Measurements from ENCODE around the gene CAPZB.

CAPZB gene

DNA sequence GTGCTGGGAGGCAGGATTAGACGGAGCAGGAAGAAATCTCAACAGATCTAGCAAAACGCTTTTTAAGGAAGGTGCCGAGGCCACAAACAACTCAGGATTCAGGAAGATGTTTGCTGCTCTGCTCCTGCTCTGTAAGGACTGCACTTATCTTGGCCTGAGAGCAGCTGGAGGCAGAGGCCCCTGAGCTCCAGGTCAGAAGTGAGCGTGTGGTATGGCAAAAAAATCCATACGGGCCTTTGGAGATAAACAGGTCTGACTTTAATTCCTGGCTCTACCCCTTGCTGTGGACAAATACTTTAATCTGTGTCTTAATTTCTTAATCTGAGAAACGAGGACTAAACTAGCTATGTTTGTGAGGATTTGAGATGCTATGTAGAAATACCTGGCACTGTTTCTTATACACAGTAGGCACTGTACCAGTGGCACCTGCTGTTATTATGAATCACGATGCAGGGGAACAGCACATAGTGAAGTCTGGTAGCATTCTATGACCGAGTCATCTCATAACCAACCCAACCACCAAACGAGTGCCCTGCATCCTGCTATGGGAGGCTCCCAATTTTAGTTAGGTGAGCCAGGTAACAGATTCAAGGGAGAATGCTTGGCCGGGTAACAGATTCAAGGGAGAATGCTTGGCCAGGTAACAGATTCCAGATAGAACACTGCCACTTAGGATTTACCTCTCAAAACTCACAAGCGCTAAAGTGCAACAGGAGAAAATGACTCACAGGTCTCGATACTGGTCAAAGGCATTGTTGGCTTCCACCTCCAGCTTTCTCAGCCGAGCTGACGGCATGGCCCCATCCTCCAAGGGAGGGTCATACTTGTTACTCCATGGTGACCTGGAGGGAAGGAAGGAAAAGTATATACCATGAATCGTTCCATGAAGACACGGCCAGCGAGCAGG is 107.3 kb downstream of the CAPZB start:
- H3K9me3 ChIP-seq (ENCODE audit: low read length), result no peaks in the 10 kb centered on the region
- no peak overlapping the region for H3K27ac ChIP-seq (ENCODE audit: low read depth, low read length, poor library complexity, severe bottlenecking)
- H3K36me3 ChIP-seq (ENCODE audit: insufficient read depth, low read length), result peaks cover 71% of the 10 kb centered on the region
- H2AFZ ChIP-seq (ENCODE audit: low read length), result no peak overlapping the region
- H4K20me1 ChIP-seq (ENCODE audit: insufficient read depth, low read length), result no peaks in the 10 kb centered on the region
- no peak overlapping the region for H3K9ac ChIP-seq (ENCODE audit: low read length)
- no peaks in the 10 kb centered on the region for H3K4me1 ChIP-seq (ENCODE audit: insufficient read depth, low read length, severe bottlenecking)
- H3K4me3 ChIP-seq (ENCODE audit: low read depth, low read length, poor library complexity, severe bottlenecking), result no peak overlapping the region
- TF ChIP-seq, protein P1, sequence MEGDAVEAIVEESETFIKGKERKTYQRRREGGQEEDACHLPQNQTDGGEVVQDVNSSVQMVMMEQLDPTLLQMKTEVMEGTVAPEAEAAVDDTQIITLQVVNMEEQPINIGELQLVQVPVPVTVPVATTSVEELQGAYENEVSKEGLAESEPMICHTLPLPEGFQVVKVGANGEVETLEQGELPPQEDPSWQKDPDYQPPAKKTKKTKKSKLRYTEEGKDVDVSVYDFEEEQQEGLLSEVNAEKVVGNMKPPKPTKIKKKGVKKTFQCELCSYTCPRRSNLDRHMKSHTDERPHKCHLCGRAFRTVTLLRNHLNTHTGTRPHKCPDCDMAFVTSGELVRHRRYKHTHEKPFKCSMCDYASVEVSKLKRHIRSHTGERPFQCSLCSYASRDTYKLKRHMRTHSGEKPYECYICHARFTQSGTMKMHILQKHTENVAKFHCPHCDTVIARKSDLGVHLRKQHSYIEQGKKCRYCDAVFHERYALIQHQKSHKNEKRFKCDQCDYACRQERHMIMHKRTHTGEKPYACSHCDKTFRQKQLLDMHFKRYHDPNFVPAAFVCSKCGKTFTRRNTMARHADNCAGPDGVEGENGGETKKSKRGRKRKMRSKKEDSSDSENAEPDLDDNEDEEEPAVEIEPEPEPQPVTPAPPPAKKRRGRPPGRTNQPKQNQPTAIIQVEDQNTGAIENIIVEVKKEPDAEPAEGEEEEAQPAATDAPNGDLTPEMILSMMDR (IDR thresholded peaks at IDR 0.05; ENCODE audit: low read length), result no peak
- no peaks in the 10 kb centered on the region for H3K9me2 ChIP-seq (ENCODE audit: low read depth, low read length)
- H3K79me2 ChIP-seq (ENCODE audit: insufficient read depth, low read length), result no peaks in the 10 kb centered on the region
- H3K27me3 ChIP-seq (ENCODE audit: insufficient read depth, low read length), result no peaks in the 10 kb centered on the region
- no peaks in the 10 kb centered on the region for H3F3A ChIP-seq (ENCODE audit: insufficient read depth, low read length)
- no peak overlapping the region for H3K4me2 ChIP-seq (ENCODE audit: low read length)

DNA sequence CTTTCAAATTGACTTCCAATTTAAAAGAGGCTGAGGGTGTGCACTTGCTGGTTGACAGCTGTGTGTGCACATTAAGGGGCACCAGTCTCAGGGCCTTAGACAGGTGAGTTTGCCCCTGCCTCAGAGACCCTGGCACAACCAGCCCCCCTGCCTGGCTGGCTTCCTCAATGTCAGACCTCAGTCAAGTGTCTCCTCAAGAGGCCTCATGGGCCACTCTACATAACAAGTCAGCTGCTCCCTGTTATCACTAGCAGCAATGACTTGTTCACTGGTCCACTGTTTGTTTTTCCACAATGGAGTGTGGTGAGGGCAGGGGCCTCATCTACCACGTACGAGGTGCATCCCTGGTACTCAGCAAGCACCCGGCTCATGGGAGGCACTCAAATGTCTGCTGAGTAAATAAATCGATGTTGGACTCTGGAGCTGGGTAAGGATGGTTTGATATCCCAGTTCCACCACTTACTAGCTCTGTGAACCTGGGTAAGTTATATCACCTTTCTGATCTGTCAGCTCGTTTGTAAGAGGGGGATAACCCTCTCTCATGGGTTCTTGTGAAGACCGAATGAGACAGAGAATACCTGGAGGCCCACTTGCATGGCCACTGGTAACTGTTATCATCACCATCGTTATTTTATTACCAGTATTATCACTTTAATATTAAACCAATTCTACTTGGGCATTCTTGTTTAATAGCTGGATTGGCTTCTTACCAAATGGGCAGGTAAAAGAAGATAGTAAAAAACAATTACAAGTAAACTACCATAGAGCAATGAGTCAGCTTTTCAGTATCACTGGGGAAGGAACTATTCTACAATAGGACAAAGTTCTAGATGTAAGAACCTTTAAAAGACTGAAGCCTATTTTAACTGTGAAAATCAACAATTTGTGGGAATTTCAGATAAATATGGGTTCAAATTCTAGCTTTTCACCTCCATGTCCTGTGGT is 108.6 kb downstream of the CAPZB start:
- H4K20me1 ChIP-seq (ENCODE audit: insufficient read depth, low read length), result no peaks in the 10 kb centered on the region

DNA sequence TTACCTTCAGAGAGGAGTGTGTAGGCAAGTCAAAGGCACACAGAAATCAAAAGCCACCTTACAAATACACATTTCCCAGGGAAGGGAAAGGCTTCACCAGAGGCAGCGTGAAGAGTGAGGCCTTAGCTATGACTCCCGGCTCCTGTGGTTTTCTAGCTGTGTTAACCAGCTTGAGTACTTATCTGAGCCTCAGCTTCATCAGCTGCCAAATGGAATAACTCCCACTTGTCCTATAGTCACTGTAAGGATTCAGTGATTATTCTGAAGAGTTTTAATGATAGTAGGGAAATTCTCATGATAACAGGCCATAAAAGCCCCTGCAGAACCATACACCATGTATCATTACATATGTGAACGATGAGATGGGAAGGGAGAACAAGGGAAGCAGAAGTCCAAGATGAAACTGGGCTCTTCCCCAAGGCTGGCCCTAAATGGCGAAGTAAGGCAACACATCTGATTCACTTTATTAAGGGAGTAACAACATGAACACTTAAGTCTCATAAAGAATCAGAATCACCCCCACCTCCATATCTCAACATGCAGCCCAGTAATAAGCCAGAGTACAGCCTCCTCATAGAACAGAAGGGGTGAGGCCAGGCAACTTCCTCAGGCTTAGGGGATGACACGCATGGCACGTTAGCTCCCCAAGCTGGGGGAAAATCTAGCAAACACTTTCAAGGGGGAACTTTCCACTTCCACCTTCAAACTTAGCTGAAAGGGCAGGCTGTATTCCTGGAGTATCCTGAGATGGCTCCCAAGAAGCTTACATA is 109.5 kb downstream of the CAPZB start:
- no peaks in the 10 kb centered on the region for H3K79me2 ChIP-seq (ENCODE audit: insufficient read depth, low read length)
- TF ChIP-seq, protein P1 (IDR thresholded peaks at IDR 0.05; ENCODE audit: low read length), result no peak
- no peak for TF ChIP-seq EZH2 (IDR thresholded peaks at IDR 0.05; ENCODE audit: borderline replicate concordance, low read length)
- H3K27ac ChIP-seq (ENCODE audit: low read depth, low read length, poor library complexity, severe bottlenecking), result no peak overlapping the region
- H4K20me1 ChIP-seq (ENCODE audit: insufficient read depth, low read length), result no peaks in the 10 kb centered on the region
- H3K4me3 ChIP-seq (ENCODE audit: low read depth, low read length, poor library complexity, severe bottlenecking), result no peak overlapping the region
- H3K9me3 ChIP-seq (ENCODE audit: low read length), result no peaks in the 10 kb centered on the region
- H3K27me3 ChIP-seq (ENCODE audit: insufficient read depth, low read length), result no peaks in the 10 kb centered on the region
- H3K4me1 ChIP-seq (ENCODE audit: insufficient read depth, low read length, severe bottlenecking), result no peaks in the 10 kb centered on the region
- H3K4me2 ChIP-seq (ENCODE audit: low read length), result no peak overlapping the region
- H2AFZ ChIP-seq (ENCODE audit: low read length), result no peak overlapping the region
- H3F3A ChIP-seq (ENCODE audit: insufficient read depth, low read length), result no peaks in the 10 kb centered on the region
- H3K9ac ChIP-seq (ENCODE audit: low read length), result no peak overlapping the region
- H3K9me2 ChIP-seq (ENCODE audit: low read depth, low read length), result no peaks in the 10 kb centered on the region
- H3K36me3 ChIP-seq (ENCODE audit: insufficient read depth, low read length), result peaks cover 60% of the 10 kb centered on the region

More for the DNA sequence above, 108.6 kb downstream of the CAPZB start:
- H3K9me2 ChIP-seq (ENCODE audit: low read depth, low read length), result no peaks in the 10 kb centered on the region
- H3K36me3 ChIP-seq (ENCODE audit: insufficient read depth, low read length), result peaks cover 60% of the 10 kb centered on the region
- H3K27me3 ChIP-seq (ENCODE audit: insufficient read depth, low read length), result no peaks in the 10 kb centered on the region
- H2AFZ ChIP-seq (ENCODE audit: low read length), result no peak overlapping the region
- H3K79me2 ChIP-seq (ENCODE audit: insufficient read depth, low read length), result no peaks in the 10 kb centered on the region
- no peaks in the 10 kb centered on the region for H3F3A ChIP-seq (ENCODE audit: insufficient read depth, low read length)
- no peak for TF ChIP-seq EZH2 (IDR thresholded peaks at IDR 0.05; ENCODE audit: borderline replicate concordance, low read length)
- TF ChIP-seq, protein P1 (IDR thresholded peaks at IDR 0.05; ENCODE audit: low read length), result no peak
- H3K27ac ChIP-seq (ENCODE audit: low read depth, low read length, poor library complexity, severe bottlenecking), result no peak overlapping the region
- no peaks in the 10 kb centered on the region for H3K4me1 ChIP-seq (ENCODE audit: insufficient read depth, low read length, severe bottlenecking)
- H3K4me3 ChIP-seq (ENCODE audit: low read depth, low read length, poor library complexity, severe bottlenecking), result no peak overlapping the region
- H3K9me3 ChIP-seq (ENCODE audit: low read length), result no peaks in the 10 kb centered on the region
- H3K4me2 ChIP-seq (ENCODE audit: low read length), result no peak overlapping the region
- H3K9ac ChIP-seq (ENCODE audit: low read length), result no peak overlapping the region

All from OCI-LY1 (cell line).